HG03066 (cell line): ENCODE measurements around the gene LHX4.

Experiments
- ATAC-seq: cut with Tn5 transposase; IDR thresholded peaks from one replicate; pipeline ENCODE4 v1.9.1; 2021; ENCODE audit warnings: low read depth; ENCODE audit not compliant: unreplicated experiment

The LHX4 gene

DNA sequence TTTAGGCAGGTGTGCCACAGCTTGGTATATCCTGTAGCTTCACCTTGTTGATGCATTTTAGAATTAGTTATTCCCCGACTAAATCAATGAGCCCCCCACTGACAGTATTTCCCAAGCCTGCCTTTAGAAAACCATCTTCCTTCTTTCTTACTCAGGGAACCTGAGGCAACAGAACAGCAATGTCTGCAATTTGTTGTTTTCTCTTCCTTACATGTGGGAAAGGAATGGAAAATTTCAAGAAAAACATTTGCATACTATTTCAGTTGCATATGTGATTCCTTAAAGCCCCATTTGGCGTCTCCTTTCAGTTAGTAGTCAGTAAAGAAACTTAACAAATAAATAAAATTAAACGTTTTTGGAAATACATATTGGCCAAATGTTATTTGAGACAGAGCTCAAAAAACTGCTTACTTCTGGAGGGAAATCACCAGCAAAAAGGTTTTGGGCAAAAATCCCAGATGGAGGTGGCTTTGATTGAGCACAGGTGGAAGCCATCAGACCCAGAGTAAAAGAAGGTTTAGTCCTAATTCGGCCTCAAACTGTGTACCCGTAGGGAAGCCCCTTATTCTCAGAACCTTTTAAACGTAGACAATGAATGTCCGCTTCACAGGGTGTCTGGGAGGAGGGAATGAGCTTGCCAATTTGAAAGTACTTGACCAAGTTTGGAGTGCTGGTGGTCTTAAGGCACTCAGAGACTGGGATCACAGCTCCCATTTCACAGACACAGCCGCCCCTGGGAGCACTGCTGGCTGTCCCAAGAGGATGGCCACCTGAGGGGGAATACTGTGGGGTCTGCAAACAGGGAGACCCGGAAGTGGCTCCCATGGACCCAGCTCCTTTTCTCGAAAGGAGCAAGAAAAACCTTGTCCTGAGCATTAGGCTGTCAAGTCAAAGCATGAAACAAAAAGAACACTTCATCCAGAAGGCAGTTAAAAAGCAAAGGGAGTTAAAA lies 9.4 kb downstream of the LHX4 start:
- ATAC-seq, result no peak

DNA sequence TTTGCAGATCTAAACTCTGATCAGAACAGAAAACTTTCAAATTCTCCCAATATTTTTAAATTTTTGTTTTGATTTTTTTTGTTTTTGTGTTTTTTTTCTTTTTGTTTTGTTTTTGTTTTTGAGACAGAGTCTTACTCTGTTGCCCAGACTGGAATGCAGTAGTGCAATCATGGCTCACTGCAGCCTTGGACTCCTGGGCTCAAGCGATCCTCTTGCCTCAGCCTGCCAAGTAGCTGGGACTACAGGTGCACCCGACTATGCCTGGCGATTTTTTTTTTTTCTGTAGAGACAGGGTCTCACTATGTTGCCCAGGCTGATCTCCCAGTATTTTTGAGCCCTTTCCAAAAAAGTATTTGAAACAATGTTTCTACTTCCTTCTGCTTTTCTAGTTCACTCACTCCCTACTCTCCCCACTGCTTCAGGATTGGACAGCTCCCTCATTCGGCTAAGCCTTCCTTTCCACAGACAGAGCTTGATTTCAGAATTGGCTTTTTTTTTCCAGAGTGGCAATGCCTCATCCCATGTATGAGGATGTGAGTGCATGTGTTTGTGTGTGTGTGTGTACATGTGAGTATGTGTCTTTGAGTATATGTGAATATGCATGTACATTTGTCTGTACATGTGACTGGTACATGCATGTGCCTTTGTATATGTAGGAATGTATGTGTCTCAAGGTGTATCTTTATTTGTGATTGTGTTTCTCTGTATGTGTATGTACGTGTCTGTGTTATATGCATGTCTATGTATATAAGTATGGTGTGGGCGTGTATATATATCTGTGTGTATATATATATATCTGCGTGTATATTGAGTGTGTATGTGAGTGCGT lies 11.9 kb downstream of the LHX4 start:
- ATAC-seq, result no peak

DNA sequence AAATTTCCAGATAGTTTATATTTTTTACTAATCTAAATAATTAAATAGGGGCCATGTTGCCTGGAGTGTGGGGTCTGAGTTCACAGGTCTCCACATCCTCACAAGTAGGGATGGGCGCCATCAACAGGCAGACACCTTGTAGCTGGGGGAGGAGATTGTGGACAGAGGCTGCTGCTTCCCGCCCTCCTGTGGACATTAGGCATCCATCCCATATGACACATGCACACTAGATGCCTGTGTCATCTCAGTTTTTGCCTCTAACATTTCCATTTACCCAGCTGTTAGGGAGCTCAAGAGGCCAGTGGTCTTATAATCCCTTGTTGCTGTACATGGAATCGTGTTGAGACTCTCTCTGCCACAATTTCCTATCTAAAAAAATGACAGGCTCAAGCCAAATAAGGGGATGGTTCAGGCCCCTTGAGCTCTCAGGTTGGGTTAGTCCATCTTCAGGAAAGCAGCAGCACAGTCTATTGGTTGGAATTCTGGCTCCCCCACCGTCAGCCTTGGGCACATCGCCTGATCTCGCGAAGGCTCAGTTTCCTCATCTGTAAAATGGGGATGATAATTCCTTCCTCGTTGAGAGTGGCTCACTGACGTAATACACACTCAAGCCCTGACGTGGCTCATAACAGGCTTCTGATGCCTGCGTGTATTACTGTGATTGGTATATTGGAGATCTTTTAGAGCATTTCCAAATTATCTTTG lies 13.6 kb downstream of the LHX4 start:
- ATAC-seq, result no peak

DNA sequence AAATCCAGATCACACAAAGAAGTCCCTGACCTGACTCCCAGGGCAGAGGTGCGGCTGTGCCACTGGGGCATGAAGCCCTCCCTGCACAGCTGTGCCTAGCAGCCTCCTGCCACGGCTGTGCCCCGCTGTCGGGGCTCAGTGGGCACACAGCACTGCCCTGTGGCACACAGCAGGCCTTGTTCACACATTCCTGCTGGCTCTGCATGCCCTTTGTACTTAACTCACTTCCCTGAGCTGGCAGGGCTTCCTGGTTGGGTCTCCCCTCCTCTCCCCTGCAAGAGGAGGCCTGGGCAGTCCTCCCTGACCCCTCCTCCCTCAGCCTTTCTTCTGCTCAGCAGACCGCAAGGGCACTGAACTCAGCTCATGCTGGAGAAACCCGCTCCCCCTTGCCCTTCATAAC lies 14.8 kb downstream of the LHX4 start:
- no peak for ATAC-seq

DNA sequence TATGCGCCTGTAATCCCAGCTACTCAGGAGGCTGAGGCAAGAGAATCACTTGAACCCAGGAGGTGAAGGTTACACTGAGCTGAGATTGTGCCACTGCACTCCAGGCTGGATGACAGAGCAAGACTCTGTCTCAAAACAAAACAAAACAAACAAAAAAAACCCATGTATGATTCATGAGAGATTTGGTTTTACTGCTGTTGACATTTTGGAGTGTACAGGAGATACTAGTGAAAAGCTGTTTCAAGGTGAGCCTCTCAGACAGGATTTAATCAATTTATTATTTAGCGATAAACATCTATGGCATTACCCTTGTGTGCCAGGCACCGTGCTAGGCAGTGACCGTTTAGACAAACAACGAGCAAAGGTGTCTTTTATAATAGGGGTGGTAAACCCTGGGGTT lies 16.5 kb downstream of the LHX4 start:
- ATAC-seq, result no peak

DNA sequence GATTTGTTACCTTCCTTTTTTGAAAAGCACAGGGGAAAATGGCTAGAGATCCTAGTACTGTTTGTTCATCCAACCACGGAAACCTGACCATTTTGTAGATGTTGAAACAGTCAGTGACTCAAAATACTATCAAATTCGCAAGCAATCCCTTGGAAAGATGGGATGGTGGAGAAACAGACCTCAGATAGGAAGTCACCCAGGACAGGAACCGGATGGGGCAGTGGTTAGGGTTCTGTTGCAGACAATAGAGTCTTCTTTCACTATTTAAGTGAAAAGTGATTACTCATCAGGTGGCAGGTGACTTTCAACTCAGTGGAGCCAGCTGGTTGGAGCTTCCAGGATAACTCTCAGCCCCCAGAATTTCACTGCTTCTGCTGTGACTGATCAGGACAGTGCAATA lies 17.0 kb downstream of the LHX4 start:
- ATAC-seq, result no peak

DNA sequence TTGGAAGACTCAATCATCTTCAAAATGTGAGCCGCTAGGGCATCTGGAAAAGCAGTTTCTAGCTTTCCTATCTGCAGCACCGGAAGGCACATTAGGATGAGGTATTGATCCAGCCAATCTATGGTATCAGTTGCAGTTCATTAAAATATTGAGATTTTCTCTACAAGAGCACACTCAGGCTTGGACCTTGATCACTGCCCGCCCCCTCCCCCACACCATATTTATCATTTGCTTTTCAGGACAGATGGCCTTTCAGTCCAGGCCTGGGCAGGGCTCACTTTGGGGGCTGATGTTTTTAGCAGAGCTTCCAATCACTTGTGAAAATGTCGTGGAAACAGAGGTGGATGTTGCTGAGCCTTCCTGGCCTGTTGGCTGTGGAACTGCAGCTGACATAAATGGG lies 17.5 kb downstream of the LHX4 start:
- ATAC-seq, result no peak

DNA sequence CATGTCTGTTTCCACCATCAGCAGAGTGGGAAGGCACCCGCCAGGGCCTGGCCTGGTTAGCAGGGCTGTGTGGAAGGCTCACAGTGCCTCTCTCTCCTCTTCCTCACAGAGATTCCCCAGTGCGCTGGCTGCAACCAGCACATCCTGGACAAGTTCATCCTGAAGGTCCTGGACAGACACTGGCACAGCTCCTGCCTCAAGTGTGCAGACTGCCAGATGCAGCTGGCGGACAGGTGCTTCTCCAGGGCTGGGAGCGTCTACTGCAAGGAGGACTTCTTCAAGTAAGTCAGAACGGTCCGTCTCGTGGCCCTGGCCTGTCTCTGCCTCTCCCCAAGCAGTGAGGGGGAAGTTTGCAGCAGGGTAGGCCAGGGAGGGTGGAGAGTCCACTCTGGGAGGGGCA lies 18.1 kb downstream of the LHX4 start:
- ATAC-seq, result no peak

DNA sequence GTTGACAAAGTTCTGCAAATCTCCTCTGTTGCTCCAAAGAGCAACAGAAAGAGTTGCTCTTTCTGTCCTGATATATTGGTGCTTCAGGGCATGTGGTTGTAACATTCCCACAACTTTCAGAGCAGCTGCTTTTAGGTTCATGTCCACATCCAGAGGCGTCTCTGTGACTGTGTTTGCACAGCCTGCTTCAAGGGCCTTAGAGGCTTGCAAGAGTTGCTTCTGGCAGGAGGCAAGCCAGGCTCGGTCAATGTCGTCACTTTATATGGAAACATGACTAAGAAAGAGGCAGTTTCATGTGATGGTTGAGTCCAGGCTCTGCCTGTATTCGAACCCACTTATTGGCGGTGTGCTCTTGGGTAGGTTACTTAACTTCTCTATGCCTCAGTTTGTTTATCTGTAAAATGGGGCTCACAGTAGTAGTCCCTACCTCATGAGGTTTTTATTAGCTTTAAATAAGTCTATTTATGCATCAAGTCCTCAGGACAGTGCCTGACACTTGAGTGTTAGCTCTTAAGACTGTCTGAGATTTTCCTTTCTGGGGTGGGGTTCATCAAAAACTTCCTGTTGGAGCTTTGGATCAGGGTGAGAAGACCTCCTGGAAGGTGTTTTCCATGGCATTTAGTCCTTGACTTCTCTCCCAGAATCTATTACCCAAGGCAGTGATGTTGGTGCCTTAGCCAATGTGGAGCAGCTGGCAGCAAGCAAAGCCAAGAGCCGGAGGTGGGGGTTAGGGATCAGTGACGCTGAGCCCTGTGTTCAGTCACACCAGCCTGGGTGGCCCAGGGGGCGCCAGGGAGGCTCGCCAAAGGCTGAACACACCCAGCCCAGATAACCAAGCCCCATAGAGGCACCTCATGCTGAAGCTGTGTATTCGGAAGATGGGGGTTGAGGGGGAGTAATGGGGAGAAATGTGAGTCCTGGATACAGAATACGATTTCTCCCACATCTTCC lies 18.9 kb downstream of the LHX4 start:
- no peak for ATAC-seq

DNA sequence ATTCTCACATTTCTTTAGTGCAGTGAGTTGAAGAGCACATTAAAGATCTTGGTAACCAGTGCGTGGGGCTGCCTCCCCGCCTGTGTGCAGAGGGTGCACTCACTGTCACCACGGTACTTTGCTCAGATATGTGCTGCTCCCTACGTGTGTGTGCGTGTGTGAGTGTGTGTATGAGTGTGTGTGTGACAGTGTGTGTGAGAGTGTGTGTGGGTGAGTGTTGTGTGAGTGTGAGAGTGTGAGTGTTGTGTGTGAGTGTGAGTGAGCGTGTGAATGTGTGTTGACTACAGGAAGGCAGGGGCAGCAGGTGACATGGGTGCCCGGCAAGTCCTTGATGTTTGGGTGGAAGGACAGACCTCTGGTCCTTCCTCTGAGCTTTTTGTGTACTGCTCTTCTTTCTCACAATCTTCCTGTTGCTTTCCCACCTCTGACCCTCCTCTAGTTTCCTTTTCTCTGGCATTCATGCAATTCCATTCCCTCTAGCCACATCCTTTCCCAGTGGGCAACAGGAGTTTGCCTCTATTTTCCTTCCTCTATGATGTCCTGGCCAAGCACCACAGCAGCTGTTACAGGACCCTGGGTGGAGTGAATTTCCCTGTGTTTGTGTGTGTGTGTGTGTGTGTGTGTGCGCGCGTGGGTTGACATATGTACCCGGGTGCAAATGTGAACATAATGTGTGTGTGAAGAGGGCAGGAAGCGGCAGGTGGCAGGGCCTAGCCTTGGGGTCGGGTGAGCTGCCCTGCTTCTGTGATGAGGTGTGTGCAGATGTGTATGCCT lies 19.8 kb downstream of the LHX4 start:
- ATAC-seq, result no peak

DNA sequence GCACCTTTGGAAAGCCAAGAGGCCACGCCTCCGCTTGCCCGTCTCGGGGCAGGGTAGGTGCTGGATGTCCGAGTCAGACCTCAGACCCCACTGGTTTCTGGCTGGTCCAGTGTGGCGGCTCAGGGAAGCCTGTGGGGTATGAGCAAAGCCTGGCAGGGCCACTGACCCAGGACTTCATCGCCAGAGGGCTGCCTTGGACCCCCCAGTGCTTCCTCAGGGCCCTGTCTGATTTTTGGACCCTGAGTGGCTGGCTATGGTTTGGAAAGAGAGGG lies 20.4 kb downstream of the LHX4 start:
- ATAC-seq, result no peak

DNA sequence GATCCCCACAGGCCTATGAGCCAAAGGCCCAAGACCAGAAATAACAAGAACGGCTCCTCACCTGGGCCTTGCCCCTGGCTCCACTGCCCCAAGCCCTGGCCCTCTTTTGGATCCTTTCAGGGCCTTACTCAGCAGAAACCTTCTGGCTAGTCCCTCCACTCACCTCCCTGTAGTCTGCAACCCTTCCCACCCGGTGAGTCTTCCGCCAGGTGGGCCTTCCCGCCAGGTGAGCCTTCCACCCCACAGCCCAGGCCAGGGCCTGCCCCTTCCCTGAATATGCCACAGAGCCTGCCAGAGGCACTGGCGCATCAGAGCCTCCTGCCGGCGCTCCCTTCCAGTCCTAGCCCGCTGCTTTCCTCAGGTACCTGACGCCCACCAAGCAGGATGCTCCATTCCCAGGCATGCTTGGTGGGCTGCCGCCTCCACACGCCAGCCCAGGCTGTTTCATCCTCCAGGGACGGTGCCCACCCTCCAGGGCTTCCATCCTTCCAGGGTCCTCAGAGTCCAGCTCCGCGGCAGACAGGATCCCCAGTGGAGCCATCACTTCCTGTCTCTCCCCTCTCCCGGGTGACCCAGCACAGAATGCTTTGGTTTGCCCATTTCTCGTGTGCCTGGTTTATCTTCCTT lies 20.9 kb downstream of the LHX4 start:
- ATAC-seq, result no peak

DNA sequence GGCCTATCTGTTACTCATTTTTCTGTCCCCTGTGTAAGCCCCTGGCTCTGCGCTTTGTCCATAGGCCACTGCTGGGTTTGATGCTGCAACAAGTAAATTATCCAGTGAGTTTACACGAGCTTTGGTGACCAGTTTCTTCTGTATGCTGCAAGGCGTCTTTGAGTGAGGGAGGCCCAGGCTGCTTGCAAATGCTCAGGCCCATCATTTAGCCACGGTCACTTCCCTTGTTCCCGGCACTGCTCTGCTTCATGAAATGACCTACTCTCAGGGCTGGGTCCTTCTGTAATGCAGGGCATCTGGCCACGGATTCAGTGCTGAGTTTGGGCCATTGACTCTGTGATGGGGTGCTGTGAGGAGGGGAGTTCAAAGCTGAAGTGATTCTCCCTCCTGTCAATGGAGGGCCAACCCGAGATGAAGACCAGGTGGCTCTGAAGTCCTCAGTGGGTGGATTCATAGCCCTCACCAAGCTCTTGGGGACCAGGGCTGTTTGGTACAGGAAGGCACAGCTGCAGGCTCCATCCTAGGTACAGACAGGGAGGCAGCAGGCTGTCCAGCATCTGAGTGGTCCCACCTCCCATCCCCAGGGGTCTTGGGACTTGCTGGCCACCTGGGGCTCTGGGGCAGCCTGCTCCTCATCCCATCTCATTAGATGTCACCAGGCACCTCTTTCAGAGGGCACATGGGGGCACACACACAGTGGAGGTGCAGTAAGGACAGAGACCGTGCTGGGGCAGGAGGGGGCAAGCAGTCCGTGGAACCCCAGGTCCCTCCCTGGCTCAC lies 21.7 kb downstream of the LHX4 start:
- no peak for ATAC-seq

DNA sequence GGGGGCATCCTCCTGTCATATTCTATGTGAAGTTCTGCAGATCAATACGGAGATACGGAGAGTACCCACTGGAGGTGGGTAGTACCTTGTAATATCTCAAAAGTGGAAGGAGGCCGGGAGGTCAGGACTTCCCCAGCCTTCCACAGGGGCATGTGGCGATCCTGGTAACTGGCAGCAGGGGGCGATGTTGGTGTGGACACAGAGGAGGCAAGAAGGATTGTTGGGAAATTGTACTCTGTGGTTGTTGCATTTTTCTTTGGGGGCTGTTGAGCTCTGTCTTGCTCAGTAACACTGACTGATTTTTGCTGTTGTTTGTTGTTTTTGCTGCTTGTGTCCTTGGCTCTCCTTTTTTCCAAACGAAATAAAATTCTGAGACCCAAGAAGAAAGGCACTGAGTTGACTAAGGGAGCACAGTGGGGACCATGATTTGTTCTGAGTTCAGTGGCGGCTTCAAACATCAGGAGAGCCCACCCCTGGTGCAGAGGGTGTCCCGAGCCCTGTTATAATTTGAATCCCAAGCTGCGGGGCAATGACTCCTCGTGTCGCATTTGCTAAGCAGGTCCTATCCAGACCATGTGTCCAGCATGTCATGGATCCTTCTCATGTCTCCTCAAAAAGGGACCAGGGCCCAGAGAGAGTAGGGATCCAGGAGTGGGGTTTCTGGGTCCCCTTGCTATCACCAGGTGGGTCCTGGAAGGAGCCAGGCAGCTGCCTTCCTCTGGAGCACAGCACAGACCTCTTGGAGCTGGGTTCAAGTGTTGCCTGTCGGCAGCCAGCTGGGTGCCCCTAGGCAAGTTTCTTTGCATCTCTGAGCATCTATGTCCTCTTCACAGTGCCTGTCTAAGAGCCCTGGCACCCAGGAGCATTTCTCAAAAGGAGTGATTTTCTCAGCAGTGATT lies 22.8 kb downstream of the LHX4 start:
- peak; percentile 59 for ATAC-seq

DNA sequence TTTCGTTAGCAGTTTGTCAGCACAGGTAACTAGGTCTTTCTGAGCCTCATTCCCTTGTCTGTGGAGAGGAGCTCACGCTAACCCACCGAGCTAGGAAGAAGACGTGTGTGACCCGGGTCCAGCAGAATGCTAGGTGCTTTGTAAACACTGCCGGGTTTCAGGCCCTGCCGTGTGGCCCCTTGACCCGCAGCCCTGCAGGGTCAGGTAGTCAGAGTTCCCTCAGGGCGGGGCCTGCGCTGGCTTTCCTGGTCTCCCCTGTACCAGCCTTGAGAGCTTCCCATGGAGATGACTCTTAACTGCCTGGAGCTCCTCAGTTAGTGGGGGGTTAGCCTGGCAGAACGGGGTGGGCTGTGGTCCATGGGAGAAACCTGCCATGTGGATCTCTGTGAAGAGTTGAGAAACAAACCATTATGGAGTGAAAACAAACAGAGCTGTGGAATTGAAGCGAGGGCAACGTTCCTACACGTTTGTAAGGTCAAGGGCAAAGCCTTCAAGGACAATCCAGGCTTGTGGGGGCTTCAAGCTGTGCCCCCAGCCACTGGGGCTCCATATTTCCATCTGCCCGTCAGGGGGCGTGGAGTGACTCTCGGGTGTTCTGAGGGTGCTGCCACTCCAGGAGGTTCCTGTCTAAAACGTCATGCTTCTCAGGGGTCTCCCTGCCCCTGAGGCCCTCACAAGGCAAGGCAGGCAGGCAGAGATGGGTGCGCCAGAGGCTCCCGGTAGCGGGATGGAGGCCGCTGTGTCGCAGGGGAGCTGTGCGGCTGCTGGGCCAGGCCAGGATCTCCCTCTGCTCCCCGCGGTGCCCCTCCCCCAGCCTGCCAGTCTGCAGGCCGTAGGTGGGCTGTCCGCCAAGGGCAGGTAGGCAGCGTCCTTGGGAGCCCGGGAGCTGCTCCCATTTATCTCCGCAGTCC lies 23.8 kb downstream of the LHX4 start:
- no peak for ATAC-seq

DNA sequence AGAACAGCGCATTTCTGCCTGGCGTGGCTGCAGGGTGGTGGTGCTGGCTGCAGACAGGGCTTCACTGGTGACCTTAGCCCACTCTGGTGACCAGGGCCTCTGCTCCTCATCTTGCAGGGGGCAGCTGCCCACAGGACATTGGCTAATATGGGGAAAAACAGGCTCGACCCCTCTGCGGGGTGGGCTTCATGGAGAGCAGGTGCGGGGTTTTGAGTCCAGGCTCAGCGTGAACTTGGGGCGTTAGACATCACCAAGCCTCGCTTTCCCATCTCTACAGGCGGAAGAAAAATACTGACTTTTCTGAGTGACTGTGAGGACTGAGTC lies 24.4 kb downstream of the LHX4 start:
- ATAC-seq, result no peak
